Stomach (tissue), 4 donors: ENCODE data around the gene PTPN4.

ENCODE experiments used
- EP300 ChIP-seq: sonication (generic); formaldehyde crosslinking; IDR thresholded peaks from one replicate; pipeline ENCODE4 v1.6.1; 2017; ENCODE audit warnings: antibody characterized with exemption
- POLR2A ChIP-seq, 4 donors: fragments of 450-650 bp; IDR thresholded peaks; one replicate each; pipeline ENCODE4 v1.6.1; 2016; ENCODE audit warnings: antibody characterized with exemption in 4 of 4, control low read depth in 2 of 4, mild to moderate bottlenecking in 1 of 4, moderate library complexity in 1 of 4
- POLR2AphosphoS5 ChIP-seq, 3 donors: sonication (generic); formaldehyde crosslinking; IDR thresholded peaks; one replicate each; pipeline ENCODE4 v1.6.1; 2016; ENCODE audit warnings: antibody characterized with exemption in 3 of 3
- TF ChIP-seq, protein P1 (sequence below), 7 experiments: fragments of 450-650 bp in 4 of 7; fragments of 200-600 bp in 3 of 7; sonication (generic) in 3 of 7; IDR thresholded peaks; one replicate each; pipeline ENCODE4 v1.5.1; 2016 to 2019; ENCODE audit warnings: antibody characterized with exemption in 7 of 7, control low read depth in 2 of 7, mild to moderate bottlenecking in 1 of 7

DNA sequence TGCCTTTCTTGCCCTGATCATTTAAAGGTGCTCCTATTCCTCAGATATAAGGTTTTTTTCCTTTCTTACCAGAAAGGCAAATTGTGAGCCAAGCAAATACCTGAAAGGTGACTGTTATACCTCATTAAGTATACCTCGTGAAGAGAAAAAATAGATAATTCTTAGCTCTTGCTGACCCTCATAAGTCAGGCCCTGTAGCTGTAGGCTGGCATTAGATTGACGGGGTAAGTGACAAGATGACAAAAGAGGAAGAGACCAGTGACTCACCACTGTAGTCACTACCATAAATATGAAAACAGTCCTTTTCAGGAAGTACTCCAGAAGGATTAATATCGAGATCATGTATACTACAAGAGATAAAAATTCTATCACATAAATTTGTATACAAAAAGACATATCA, 104.6 kb downstream of the PTPN4 start:
- TF ChIP-seq, protein P1, sequence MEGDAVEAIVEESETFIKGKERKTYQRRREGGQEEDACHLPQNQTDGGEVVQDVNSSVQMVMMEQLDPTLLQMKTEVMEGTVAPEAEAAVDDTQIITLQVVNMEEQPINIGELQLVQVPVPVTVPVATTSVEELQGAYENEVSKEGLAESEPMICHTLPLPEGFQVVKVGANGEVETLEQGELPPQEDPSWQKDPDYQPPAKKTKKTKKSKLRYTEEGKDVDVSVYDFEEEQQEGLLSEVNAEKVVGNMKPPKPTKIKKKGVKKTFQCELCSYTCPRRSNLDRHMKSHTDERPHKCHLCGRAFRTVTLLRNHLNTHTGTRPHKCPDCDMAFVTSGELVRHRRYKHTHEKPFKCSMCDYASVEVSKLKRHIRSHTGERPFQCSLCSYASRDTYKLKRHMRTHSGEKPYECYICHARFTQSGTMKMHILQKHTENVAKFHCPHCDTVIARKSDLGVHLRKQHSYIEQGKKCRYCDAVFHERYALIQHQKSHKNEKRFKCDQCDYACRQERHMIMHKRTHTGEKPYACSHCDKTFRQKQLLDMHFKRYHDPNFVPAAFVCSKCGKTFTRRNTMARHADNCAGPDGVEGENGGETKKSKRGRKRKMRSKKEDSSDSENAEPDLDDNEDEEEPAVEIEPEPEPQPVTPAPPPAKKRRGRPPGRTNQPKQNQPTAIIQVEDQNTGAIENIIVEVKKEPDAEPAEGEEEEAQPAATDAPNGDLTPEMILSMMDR (IDR thresholded peaks at IDR 0.05), result no peak
- TF ChIP-seq POLR2AphosphoS5 (IDR thresholded peaks at IDR 0.05) (no peak), POLR2A (IDR thresholded peaks at IDR 0.05) (no peak), EP300 (no peak)
